GM12872 (cell line): ENCODE results near the gene GSX1.

ENCODE experiments used
- TF ChIP-seq, protein P1 (sequence below): IDR thresholded peaks from 3 replicates; pipeline ENCODE4 v1.5.1; 2011; ENCODE audit warnings: low read depth, mild to moderate bottlenecking, low read length, moderate library complexity; ENCODE audit not compliant: insufficient read depth

GSX1 gene

DNA sequence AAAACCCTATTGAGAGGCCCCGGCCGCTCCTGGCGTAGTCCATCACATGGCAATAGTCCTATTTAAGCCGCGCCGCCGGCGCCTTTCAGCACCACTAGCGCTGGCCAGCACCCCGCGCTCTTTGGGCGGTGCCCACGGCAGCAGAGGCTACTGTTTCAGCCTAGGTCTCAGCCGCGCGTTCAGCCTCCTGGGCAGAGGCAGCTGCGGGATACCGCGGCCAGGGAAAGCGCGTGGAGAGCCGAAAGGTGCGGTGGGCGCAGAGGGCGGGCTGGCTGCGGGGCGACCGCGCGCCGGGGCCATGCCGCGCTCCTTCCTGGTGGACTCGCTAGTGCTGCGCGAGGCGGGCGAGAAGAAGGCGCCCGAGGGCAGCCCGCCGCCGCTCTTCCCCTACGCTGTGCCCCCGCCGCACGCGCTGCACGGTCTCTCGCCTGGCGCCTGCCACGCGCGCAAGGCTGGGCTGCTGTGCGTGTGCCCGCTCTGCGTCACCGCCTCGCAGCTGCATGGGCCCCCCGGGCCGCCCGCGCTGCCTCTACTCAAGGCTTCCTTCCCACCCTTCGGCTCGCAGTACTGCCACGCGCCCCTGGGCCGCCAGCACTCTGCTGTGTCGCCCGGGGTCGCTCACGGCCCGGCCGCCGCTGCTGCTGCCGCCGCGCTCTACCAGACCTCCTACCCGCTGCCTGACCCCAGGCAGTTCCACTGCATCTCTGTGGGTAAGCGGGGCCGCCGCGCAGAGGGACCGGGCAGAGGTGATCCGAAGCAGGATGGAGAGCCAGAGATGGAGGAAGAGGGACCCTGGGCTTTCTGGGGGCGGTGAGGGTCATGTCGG lies at the start of gene GSX1:
Gene GSX1, plus strand, starts transcription at position 91 of the 826 bp plus-strand sequence. Its CDS starts 208 bp downstream, at position 299.
- TF ChIP-seq, protein P1, sequence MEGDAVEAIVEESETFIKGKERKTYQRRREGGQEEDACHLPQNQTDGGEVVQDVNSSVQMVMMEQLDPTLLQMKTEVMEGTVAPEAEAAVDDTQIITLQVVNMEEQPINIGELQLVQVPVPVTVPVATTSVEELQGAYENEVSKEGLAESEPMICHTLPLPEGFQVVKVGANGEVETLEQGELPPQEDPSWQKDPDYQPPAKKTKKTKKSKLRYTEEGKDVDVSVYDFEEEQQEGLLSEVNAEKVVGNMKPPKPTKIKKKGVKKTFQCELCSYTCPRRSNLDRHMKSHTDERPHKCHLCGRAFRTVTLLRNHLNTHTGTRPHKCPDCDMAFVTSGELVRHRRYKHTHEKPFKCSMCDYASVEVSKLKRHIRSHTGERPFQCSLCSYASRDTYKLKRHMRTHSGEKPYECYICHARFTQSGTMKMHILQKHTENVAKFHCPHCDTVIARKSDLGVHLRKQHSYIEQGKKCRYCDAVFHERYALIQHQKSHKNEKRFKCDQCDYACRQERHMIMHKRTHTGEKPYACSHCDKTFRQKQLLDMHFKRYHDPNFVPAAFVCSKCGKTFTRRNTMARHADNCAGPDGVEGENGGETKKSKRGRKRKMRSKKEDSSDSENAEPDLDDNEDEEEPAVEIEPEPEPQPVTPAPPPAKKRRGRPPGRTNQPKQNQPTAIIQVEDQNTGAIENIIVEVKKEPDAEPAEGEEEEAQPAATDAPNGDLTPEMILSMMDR, result no peak

DNA sequence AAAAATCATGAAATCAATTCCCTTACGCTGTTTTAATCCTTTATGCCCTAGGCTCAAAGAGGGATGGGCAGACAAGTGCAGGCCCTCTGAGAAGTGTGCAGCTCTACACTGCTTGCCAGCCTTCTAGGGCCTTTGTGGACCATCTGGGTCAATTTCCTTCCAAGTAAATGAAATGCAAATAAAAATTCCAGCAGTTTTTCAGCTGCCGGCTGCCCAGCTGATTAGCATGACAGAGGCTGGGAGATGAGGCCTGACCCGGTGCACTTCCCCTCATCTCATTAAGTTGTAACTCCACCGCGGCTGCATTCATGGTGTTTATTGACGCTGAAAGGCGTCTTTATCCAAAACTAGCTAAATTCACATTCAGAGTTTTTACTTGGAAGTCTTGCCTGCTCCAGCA lies 47.5 kb upstream of the GSX1 start:
- TF ChIP-seq, protein P1, result no peak

DNA sequence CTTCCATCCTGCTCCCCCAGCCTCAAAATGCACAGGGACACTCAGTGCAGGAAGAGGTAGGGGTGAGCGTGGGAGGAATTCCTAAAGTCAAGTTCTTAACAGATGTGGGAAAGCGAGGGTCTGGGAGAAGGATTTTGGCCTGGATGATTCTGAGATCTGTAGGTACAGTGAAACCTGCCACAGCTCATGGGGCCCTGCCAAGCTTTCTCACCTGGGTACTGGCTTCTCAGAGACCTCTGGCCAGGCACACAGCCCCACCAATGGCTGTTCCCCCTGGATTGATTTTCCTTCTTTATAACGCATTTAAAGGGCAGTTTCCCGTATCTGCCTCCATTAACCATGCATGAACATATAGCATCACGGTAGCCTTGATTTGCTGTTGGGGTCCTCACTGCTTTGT lies 47.0 kb upstream of the GSX1 start:
- TF ChIP-seq, protein P1, result no peak

DNA sequence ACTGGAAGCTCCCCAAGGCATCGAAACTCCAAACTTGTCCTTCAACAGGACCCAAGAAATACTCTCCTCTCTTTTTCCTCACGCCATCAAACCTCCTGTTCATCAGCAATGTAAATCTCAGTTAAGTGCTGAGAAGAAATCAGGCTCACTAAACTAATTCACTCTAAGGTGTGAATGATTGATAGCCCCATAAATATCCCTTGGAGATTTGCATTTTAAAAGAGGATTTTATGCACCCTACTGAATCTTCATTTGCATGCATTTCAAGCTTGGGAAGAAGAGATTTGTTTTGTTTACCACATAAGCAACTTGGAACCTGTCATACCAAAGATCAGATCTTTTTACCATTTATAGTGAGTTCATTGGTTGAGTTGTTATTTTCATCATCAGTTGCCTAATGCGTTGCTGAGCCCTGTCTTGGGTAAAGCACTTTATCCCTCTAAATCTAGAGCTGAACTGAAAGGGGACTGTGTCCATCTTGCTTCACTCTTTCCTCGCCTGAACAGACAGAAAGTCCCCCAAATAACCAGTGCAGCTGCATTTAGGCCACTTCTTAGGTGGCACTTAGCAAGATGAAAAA lies 40.2 kb upstream of the GSX1 start:
- TF ChIP-seq, protein P1, result no peak

DNA sequence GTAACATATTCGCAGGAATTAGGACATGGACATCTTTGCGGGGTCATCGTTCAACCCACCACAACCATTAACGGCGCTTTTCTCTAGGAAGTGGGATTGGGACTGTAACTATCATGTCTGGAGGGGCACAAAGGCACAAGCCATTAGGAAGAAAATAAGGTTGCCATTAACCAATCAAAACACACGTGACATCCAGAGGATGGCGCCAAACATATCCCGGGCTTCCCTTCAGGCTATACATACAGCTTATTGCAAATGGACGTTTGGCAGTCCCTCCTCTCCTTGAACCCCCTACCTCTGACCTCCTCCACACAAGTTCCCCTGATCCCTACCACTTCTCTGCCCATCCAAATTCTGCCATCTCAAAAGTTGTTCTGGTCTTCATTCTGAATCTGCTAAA lies 26.6 kb upstream of the GSX1 start:
- TF ChIP-seq, protein P1, result no peak

DNA sequence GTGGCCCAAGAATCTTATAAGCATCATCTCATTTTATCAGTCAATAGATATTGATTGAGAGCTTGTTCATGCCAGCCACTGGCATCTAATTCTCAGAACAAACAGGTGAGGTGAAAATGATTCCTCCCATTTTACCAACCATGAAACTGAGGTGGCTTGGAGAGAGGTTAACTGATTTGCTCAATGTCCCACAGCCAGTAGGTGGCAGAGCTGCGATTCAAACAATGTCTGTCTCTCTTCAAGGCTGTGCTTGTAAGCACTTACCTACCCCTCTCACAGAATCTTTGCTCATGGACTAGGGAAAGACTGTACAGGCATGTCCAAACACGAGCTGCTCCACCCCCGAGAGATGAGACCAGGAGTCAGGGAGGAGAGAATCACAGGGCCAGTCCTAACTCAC lies 21.5 kb upstream of the GSX1 start:
- TF ChIP-seq, protein P1, result peak; percentile 79

DNA sequence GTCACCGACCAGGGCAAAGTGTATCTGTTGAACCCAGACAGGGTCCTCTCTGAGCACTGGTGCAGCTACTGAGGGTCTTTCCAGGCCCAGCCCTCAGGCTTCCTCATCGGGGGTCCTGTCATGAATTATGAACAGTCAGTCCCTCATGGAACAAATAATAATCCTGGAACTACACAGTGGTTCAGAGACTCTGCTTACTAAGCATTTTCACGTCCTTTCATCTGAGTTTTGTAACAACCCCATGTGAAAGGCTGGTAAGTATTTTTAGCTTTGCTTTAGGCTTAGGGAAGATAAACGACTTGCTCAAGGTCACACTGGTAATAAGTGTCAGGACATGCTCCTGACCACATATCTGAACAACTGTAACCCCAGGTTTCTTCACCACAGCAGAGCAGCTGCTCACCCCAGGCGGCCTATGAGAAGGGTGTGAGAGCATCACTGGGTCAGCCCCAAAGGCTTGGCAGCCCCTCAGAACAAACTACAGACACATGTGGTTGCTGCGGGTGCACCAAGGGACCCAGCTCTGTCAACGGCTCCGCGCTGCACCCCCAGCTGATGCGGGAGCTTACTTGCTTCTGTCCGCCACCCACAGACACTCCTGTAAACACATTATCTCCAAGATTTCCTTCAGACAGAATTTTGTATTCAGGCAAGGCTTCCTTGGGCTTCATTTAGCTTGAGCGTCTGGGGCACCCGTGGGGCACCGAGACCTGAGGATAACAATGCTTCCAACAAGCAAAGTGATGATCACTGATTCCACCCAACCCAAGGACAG lies 19.4 kb upstream of the GSX1 start:
- TF ChIP-seq, protein P1, result no peak
